Esophagus squamous epithelium (tissue), 5 donors: ENCODE measurements around the gene CITED1. TPM values are rescaled to one million over a fixed set of nuclear protein-coding genes. Genes with fewer than 3 reads are reported as not detected.

Experiments used
- DNase-seq: peaks from one replicate; lab custom pipeline; 2025; lab: John Stamatoyannopoulos, UW
- H3K27ac ChIP-seq, 4 donors: fragments of 200-600 bp; sonication (generic); one replicate each; pipeline ENCODE4 v1.5.1; 2016 to 2019; ENCODE audit warnings: mild to moderate bottlenecking in 1 of 4
- H3K27me3 ChIP-seq, 4 donors: fragments of 200-600 bp; sonication (generic); 1 replicate in 3 of 4; 2 replicates in 1 of 4; pipeline versions ENCODE4 v1.5.1 to v1.6.0; 2017 to 2021; ENCODE audit warnings: antibody characterized with exemption in 1 of 4
- H3K36me3 ChIP-seq, 3 donors: fragments of 200-600 bp; sonication (generic); one replicate each; pipeline ENCODE4 v1.5.1; 2016 to 2019
- H3K4me1 ChIP-seq, 3 donors: fragments of 200-600 bp; sonication (generic); one replicate each; pipeline ENCODE4 v1.5.1; 2017 to 2019
- H3K4me3 ChIP-seq, 4 donors: fragments of 200-600 bp; sonication (generic); 1 replicate in 3 of 4; 2 replicates in 1 of 4; pipeline ENCODE4 v1.5.1; 2016 to 2019; ENCODE audit warnings: mild to moderate bottlenecking in 2 of 4, moderate library complexity in 1 of 4
- H3K9me3 ChIP-seq, 3 donors: fragments of 200-600 bp; sonication (generic); one replicate each; pipeline ENCODE4 v1.5.1; 2016 to 2019
- POLR2A ChIP-seq, 4 donors: fragments of 450-650 bp; IDR thresholded peaks; one replicate each; pipeline ENCODE4 v1.6.1; 2017; ENCODE audit warnings: antibody characterized with exemption in 4 of 4, mild to moderate bottlenecking in 4 of 4, moderate library complexity in 3 of 4
- WGBS, 2 donors: methylation state at CpG; one replicate each; pipeline ENCODE4 v1.1.5; 2018; 5-methylcytosine and 5-hydroxymethylcytosine counted together
- intact Hi-C: fragments of 100-400 bp; cut with DNase I; formaldehyde crosslinking; loops from one replicate; pipeline ENCODE4 v1.15.0; 2022
- total RNA-seq, 4 donors: library from RNA; depleted of rRNA; stranded (reverse); fragments of >200 nt; gene quantifications; one replicate each; pipeline ENCODE4 v1.1.0, GENCODE V29; 2016
- TF ChIP-seq, protein P1 (sequence below), 6 experiments: fragments of 450-650 bp in 4 of 6; fragments of 200-600 bp in 2 of 6; sonication (generic) in 2 of 6; IDR thresholded peaks; one replicate each; pipeline ENCODE4 v1.5.1; 2016 to 2019; ENCODE audit warnings: antibody characterized with exemption in 6 of 6, mild to moderate bottlenecking in 4 of 6, moderate library complexity in 4 of 6
- donor health status: DM: yes; HTN: yes; CAD: no.

The CITED1 gene
- total RNA-seq, 4 donors from 2014 or later = not detected

GRCh38 chrX:72297953-72298730 lies 7.6 kb downstream of the CITED1 start:
- Histone ChIP-seq H3K27ac (no peak overlapping the region), H3K36me3 (no peaks in the 10 kb centered on the region), H3K27me3 (peaks cover 0 to 17% (median 6%) of the 10 kb centered on the region in 4 donors), H3K9me3 (no peaks in the 10 kb centered on the region), H3K4me1 (no peaks in the 10 kb centered on the region), H3K4me3 (no peak overlapping the region)
- TF ChIP-seq, protein P1, sequence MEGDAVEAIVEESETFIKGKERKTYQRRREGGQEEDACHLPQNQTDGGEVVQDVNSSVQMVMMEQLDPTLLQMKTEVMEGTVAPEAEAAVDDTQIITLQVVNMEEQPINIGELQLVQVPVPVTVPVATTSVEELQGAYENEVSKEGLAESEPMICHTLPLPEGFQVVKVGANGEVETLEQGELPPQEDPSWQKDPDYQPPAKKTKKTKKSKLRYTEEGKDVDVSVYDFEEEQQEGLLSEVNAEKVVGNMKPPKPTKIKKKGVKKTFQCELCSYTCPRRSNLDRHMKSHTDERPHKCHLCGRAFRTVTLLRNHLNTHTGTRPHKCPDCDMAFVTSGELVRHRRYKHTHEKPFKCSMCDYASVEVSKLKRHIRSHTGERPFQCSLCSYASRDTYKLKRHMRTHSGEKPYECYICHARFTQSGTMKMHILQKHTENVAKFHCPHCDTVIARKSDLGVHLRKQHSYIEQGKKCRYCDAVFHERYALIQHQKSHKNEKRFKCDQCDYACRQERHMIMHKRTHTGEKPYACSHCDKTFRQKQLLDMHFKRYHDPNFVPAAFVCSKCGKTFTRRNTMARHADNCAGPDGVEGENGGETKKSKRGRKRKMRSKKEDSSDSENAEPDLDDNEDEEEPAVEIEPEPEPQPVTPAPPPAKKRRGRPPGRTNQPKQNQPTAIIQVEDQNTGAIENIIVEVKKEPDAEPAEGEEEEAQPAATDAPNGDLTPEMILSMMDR (IDR thresholded peaks at IDR 0.05) = peak in 2 of 6 experiments; percentile 6 to 36
- TF ChIP-seq POLR2A (IDR thresholded peaks at IDR 0.05) = no peak
- WGBS, 2 donors = 9 to 36% methylated on average over 2 to 3 of the region's 4 CpGs
- DNase-seq = no peak
- intact Hi-C loops = no loop called here

GRCh38 chrX:72296991-72297390 lies 8.7 kb downstream of the CITED1 start:
- Histone ChIP-seq H3K36me3 (no peaks in the 10 kb centered on the region), H3K9me3 (no peaks in the 10 kb centered on the region), H3K27ac (no peak overlapping the region), H3K4me1 (no peaks in the 10 kb centered on the region), H3K4me3 (no peak overlapping the region), H3K27me3 (peaks cover 0 to 5% (median 4%) of the 10 kb centered on the region in 4 donors)
- no peak for DNase-seq
- WGBS, 2 donors = 39 to 77% methylated on average over 1 of the region's 1 CpG
- no peak for TF ChIP-seq POLR2A (IDR thresholded peaks at IDR 0.05)
- TF ChIP-seq, protein P1 (IDR thresholded peaks at IDR 0.05) = no peak
- intact Hi-C loops = no loop called here

DNA sequence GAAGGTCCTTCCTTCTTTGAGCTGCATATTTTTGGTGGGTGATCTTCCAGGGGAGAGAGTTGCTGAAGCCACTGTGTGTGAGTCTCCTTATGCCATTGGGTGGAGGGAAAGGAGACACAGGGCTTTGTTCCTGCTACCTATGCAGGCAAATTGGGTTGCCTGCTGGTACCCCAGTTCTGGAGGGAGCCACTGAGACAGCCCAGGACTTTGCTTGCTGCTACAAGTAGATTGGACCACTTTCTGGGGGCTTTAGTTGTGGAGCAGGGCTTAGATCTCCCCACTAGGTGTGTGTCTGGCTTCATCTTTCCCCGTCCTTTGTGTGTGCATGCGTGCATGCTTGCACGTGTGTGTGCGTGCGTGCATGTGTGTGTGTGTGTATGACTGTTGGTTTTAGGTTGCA lies 10.0 kb downstream of the CITED1 start:
- peaks cover 0 to 5% (median under 1%) of the 10 kb centered on the region in 4 donors for H3K27me3 ChIP-seq
- H3K4me3 ChIP-seq = no peak overlapping the region
- H3K36me3 ChIP-seq = no peaks in the 10 kb centered on the region
- no peak overlapping the region for H3K27ac ChIP-seq
- intact Hi-C loops = no loop called here
- no peak for DNase-seq
- TF ChIP-seq POLR2A (IDR thresholded peaks at IDR 0.05) = no peak
- TF ChIP-seq, protein P1 (IDR thresholded peaks at IDR 0.05) = no peak
- WGBS, 2 donors = no CpG with 5 or more reads among the region's 5 CpGs
- H3K4me1 ChIP-seq = no peaks in the 10 kb centered on the region
- H3K9me3 ChIP-seq = no peaks in the 10 kb centered on the region

DNA sequence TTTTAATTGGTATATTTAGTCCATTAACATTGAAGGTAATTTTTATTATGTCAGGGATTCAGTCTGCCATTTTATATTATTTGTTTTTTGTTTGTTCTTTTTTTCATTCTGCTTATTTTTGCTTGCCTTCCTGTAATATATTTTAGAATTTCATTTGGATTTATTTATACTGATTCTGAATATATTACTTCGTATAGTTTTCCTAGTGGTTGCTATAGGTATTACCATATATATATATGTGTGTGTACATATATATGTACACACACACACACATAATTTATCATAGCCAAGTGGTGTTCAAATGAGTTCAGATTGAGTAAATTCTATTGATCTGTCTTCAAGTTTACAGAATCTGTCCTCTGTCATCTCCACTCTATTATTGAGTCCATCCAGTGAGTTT lies 11.2 kb downstream of the CITED1 start:
- H3K27me3 ChIP-seq = peaks cover 0 to 5% (median 0%) of the 10 kb centered on the region in 4 donors
- WGBS, 2 donors = 25 to 33% methylated on average over 1 of the region's 1 CpG
- no peaks in the 10 kb centered on the region for H3K4me1 ChIP-seq
- H3K4me3 ChIP-seq = no peak overlapping the region
- no peak for TF ChIP-seq POLR2A (IDR thresholded peaks at IDR 0.05)
- TF ChIP-seq, protein P1 (IDR thresholded peaks at IDR 0.05) = peak in 2 of 6 experiments; percentile 15 to 23
- no peaks in the 10 kb centered on the region for H3K36me3 ChIP-seq
- no peaks in the 10 kb centered on the region for H3K9me3 ChIP-seq
- H3K27ac ChIP-seq = no peak overlapping the region
- DNase-seq = no peak
- intact Hi-C loops = no loop called here

GRCh38 chrX:72282302-72282701 lies 23.4 kb downstream of the CITED1 start:
- Histone ChIP-seq H3K27ac (no peak overlapping the region), H3K9me3 (no peaks in the 10 kb centered on the region), H3K4me3 (no peak overlapping the region), H3K27me3 (no peaks in the 10 kb centered on the region), H3K36me3 (no peaks in the 10 kb centered on the region), H3K4me1 (no peaks in the 10 kb centered on the region)
- DNase-seq = no peak
- intact Hi-C loops = no loop called here
- WGBS, 2 donors = 95 to 100% methylated on average over 1 of the region's 1 CpG
- TF ChIP-seq, protein P1 (IDR thresholded peaks at IDR 0.05) = no peak
- TF ChIP-seq POLR2A (IDR thresholded peaks at IDR 0.05) = no peak
